Mesendoderm (in vitro differentiated cells): ENCODE results near the gene MYO1C.

Experiments
- DNase-seq: peaks from one replicate; pipeline ENCODE4 v3.0.0; 2013
- H2AK5ac ChIP-seq: 2 replicates; pipeline ENCODE4 v1.6.1; 2013; ENCODE audit warnings: low read length, inconsistent platforms
- H2BK120ac ChIP-seq: 2 replicates; pipeline ENCODE4 v1.6.1; 2013; ENCODE audit warnings: low read depth, mild to moderate bottlenecking, low read length, moderate library complexity, mixed read lengths
- H2BK15ac ChIP-seq: replicated peaks from 2 replicates; pipeline ENCODE4 v1.6.1; 2013; ENCODE audit warnings: low read depth, mild to moderate bottlenecking, moderate library complexity
- H2BK5ac ChIP-seq: 2 replicates; pipeline ENCODE4 v1.6.1; 2013; ENCODE audit warnings: low read length, inconsistent platforms
- H3K18ac ChIP-seq: 2 replicates; pipeline ENCODE4 v1.6.1; 2013; ENCODE audit warnings: mild to moderate bottlenecking, low read length, mixed read lengths
- H3K23ac ChIP-seq: one replicate; pipeline ENCODE4 v1.6.1; 2013; ENCODE audit warnings: low read length
- H3K27ac ChIP-seq: 2 replicates; pipeline ENCODE4 v1.5.1; 2013; ENCODE audit warnings: low read depth, mild to moderate bottlenecking, inconsistent platforms, low read length, moderate library complexity
- H3K27me3 ChIP-seq: 2 replicates; pipeline ENCODE4 v1.6.1; 2013; ENCODE audit warnings: low read length, control low read depth, mild to moderate bottlenecking, inconsistent platforms; ENCODE audit not compliant: insufficient read depth, poor library complexity
- H3K36me3 ChIP-seq: 2 replicates; pipeline ENCODE4 v1.6.1; 2013; ENCODE audit warnings: low read length, inconsistent platforms; ENCODE audit not compliant: control insufficient read depth, insufficient read depth
- H3K4ac ChIP-seq: one replicate; pipeline ENCODE4 v1.6.1; 2013; ENCODE audit warnings: low read depth, mild to moderate bottlenecking, low read length, moderate library complexity
- H3K4me1 ChIP-seq: 2 replicates; pipeline ENCODE4 v1.6.1; 2013; ENCODE audit warnings: low read depth, low read length, inconsistent platforms; ENCODE audit not compliant: control insufficient read depth
- H3K4me2 ChIP-seq: 2 replicates; pipeline ENCODE4 v1.6.1; 2013; ENCODE audit warnings: low read length
- H3K4me3 ChIP-seq: 2 replicates; pipeline ENCODE4 v1.5.1; 2013; ENCODE audit warnings: mild to moderate bottlenecking, low read length
- H3K56ac ChIP-seq: one replicate; pipeline ENCODE4 v1.6.1; 2013; ENCODE audit warnings: low read length
- H3K79me1 ChIP-seq: 2 replicates; pipeline ENCODE4 v1.6.1; 2013; ENCODE audit warnings: low read length, inconsistent platforms
- H3K79me2 ChIP-seq: 2 replicates; pipeline ENCODE4 v1.6.1; 2013; ENCODE audit warnings: mild to moderate bottlenecking, low read length; ENCODE audit not compliant: control insufficient read depth, insufficient read depth
- H3K9ac ChIP-seq: 2 replicates; pipeline ENCODE4 v1.6.1; 2013; ENCODE audit warnings: low read length, inconsistent platforms
- H4K5ac ChIP-seq: one replicate; pipeline ENCODE4 v1.6.1; 2013; ENCODE audit warnings: low read length
- H4K8ac ChIP-seq: one replicate; pipeline ENCODE4 v1.6.1; 2013; ENCODE audit warnings: low read depth, mild to moderate bottlenecking, control low read depth, low read length, moderate library complexity
- WGBS: extraction: QIAGEN DNeasy Blood & Tissue Kit; methylation state at CpG from one replicate; pipeline ENCODE4 v1.1.7; 2013; ENCODE audit warnings: low lambda C conversion rate, missing lambda C conversion rate; ENCODE audit not compliant: insufficient coverage; ENCODE audit errors: extremely low coverage; 5-methylcytosine and 5-hydroxymethylcytosine counted together

MYO1C gene

GRCh38 chr17:1506649-1507267, 14.3 kb upstream of the MYO1C start:
- Histone ChIP-seq H2BK15ac (no peak overlapping the region), H3K27me3 (no peaks in the 10 kb centered on the region), H3K79me1 (no peaks in the 10 kb centered on the region), H3K4me3 (no peak overlapping the region), H4K5ac (no peak overlapping the region), H3K4ac (no peak overlapping the region), H2BK120ac (no peak overlapping the region), H3K56ac (no peak overlapping the region), H3K9ac (no peak overlapping the region), H2BK5ac (no peak overlapping the region), H3K36me3 (no peaks in the 10 kb centered on the region), H3K27ac (no peak overlapping the region), H3K79me2 (no peaks in the 10 kb centered on the region), H3K23ac (no peak overlapping the region), H2AK5ac (no peak overlapping the region), H3K4me1 (no peaks in the 10 kb centered on the region), H3K18ac (no peak overlapping the region), H3K4me2 (no peak overlapping the region), H4K8ac (no peak overlapping the region)
- no CpG with 5 or more reads among the region's 13 CpGs for WGBS
- DNase-seq, result no peak

DNA sequence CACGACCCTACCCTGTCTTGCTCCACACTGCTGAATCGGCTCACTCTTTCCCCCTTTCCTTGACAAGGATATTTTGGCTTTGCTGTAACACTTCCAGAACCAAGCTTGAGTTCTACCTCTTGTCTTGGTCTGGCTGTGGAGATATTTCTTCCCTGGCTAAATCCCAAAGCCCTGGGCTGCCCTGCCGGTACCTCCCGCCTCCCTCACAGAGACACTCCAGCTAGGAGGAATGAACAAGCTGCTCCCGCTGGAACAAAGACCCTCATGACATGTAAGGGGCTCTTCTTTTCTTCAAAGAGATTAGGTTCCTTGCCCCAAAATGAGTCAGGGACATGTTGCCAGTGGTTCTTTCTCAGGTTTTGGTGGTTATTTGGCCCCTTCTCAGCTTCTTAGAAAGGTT, 13.1 kb upstream of the MYO1C start:
- no CpG with 5 or more reads among the region's 5 CpGs for WGBS
- Histone ChIP-seq H4K5ac (no peak overlapping the region), H2BK5ac (no peak overlapping the region), H2BK15ac (no peak overlapping the region), H3K56ac (no peak overlapping the region), H3K4me3 (no peak overlapping the region), H3K18ac (no peak overlapping the region), H3K27me3 (no peaks in the 10 kb centered on the region), H3K79me1 (no peaks in the 10 kb centered on the region), H3K36me3 (no peaks in the 10 kb centered on the region), H2AK5ac (no peak overlapping the region), H3K27ac (no peak overlapping the region), H3K4me2 (no peak overlapping the region), H2BK120ac (no peak overlapping the region), H3K79me2 (no peaks in the 10 kb centered on the region), H4K8ac (no peak overlapping the region), H3K4me1 (no peaks in the 10 kb centered on the region), H3K4ac (no peak overlapping the region), H3K23ac (no peak overlapping the region), H3K9ac (no peak overlapping the region)
- DNase-seq, result no peak

GRCh38 chr17:1504866-1505265, 12.4 kb upstream of the MYO1C start:
- Histone ChIP-seq H2BK5ac (no peak overlapping the region), H4K8ac (no peak overlapping the region), H3K23ac (no peak overlapping the region), H3K36me3 (no peaks in the 10 kb centered on the region), H3K56ac (no peak overlapping the region), H3K79me1 (no peaks in the 10 kb centered on the region), H3K4ac (no peak overlapping the region), H3K18ac (no peak overlapping the region), H3K27ac (no peak overlapping the region), H2AK5ac (no peak overlapping the region), H3K4me2 (no peak overlapping the region), H3K27me3 (no peaks in the 10 kb centered on the region), H3K79me2 (no peaks in the 10 kb centered on the region), H3K4me1 (no peaks in the 10 kb centered on the region), H3K4me3 (no peak overlapping the region), H2BK15ac (no peak overlapping the region), H2BK120ac (no peak overlapping the region), H4K5ac (no peak overlapping the region), H3K9ac (no peak overlapping the region)
- WGBS, result no CpG with 5 or more reads among the region's 3 CpGs
- DNase-seq, result no peak

DNA sequence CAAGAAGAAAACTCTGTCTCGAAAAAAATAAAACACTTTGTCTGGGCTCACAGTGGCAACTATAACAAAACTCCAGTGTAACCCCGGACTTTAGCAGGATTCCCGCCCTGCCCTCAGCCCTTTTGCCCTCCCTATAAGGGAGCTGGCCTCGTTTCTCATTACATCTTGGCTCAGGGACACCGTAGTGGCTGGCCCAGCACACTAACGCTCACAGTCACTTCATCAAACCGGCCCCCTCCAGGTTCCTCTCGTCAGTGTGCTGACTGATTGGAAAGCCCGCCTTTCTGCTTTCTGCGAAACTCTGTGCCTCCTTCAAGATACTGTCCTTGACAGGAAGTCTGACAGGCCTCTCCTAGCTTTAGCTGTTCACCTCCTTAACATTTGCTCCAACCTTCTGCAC, 11.2 kb upstream of the MYO1C start:
- H3K79me2 ChIP-seq, result no peaks in the 10 kb centered on the region
- no peak overlapping the region for H3K4ac ChIP-seq
- no peak overlapping the region for H2BK120ac ChIP-seq
- H3K27me3 ChIP-seq, result no peaks in the 10 kb centered on the region
- H3K4me2 ChIP-seq, result no peak overlapping the region
- no peaks in the 10 kb centered on the region for H3K79me1 ChIP-seq
- H3K4me3 ChIP-seq, result no peak overlapping the region
- H2AK5ac ChIP-seq, result no peak overlapping the region
- no peak overlapping the region for H4K5ac ChIP-seq
- H3K36me3 ChIP-seq, result no peaks in the 10 kb centered on the region
- no peak overlapping the region for H2BK5ac ChIP-seq
- H3K27ac ChIP-seq, result no peak overlapping the region
- no peak overlapping the region for H2BK15ac ChIP-seq
- H4K8ac ChIP-seq, result no peak overlapping the region
- DNase-seq, result no peak
- H3K56ac ChIP-seq, result no peak overlapping the region
- no peak overlapping the region for H3K9ac ChIP-seq
- H3K4me1 ChIP-seq, result no peaks in the 10 kb centered on the region
- no CpG with 5 or more reads among the region's 10 CpGs for WGBS
- H3K23ac ChIP-seq, result no peak overlapping the region
- no peak overlapping the region for H3K18ac ChIP-seq

DNA sequence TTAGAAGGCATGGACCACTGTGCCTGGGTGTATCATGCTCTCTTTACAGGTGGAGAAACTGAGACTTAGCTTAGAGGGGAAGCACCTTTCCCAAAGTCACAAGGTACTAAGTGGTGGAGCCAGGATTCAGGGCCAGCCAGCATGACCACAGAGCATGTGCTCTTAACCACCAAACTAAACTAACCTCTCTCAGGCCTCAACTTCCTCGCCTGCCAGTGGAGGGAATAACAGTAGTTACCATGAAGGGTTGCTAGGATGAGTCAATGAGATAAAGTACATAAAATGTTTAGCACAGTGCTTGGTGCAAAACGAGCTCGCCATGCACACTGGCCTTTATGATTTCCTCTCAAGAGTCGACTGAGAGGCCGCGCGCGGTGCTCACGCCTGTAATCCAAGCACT, 6.4 kb upstream of the MYO1C start:
- DNase-seq, result no peak
- Histone ChIP-seq H2AK5ac (no peak overlapping the region), H3K79me1 (no peaks in the 10 kb centered on the region), H4K8ac (no peak overlapping the region), H3K27me3 (no peaks in the 10 kb centered on the region), H3K4me2 (no peak overlapping the region), H3K18ac (no peak overlapping the region), H3K9ac (no peak overlapping the region), H3K56ac (no peak overlapping the region), H3K4ac (no peak overlapping the region), H2BK120ac (no peak overlapping the region), H3K36me3 (peaks cover 2% of the 10 kb centered on the region), H2BK15ac (no peak overlapping the region), H2BK5ac (no peak overlapping the region), H3K23ac (no peak overlapping the region), H3K4me1 (no peaks in the 10 kb centered on the region), H3K27ac (no peak overlapping the region), H3K79me2 (no peaks in the 10 kb centered on the region), H4K5ac (no peak overlapping the region), H3K4me3 (no peak overlapping the region)
- WGBS, result no CpG with 5 or more reads among the region's 9 CpGs

GRCh38 chr17:1498233-1498632, 5.7 kb upstream of the MYO1C start:
- no peak overlapping the region for H4K5ac ChIP-seq
- H3K4me1 ChIP-seq, result no peaks in the 10 kb centered on the region
- no peak overlapping the region for H2AK5ac ChIP-seq
- no peak overlapping the region for H3K27ac ChIP-seq
- H3K27me3 ChIP-seq, result no peaks in the 10 kb centered on the region
- H3K4ac ChIP-seq, result no peak overlapping the region
- peaks cover 2% of the 10 kb centered on the region for H3K36me3 ChIP-seq
- H3K18ac ChIP-seq, result no peak overlapping the region
- H3K9ac ChIP-seq, result no peak overlapping the region
- H2BK5ac ChIP-seq, result no peak overlapping the region
- no peak overlapping the region for H3K23ac ChIP-seq
- no peak overlapping the region for H3K4me3 ChIP-seq
- no peak for DNase-seq
- H2BK120ac ChIP-seq, result no peak overlapping the region
- H4K8ac ChIP-seq, result no peak overlapping the region
- H2BK15ac ChIP-seq, result no peak overlapping the region
- H3K79me2 ChIP-seq, result no peaks in the 10 kb centered on the region
- no CpG with 5 or more reads among the region's 2 CpGs for WGBS
- H3K79me1 ChIP-seq, result no peaks in the 10 kb centered on the region
- no peak overlapping the region for H3K4me2 ChIP-seq
- H3K56ac ChIP-seq, result no peak overlapping the region
